Thyroid gland (tissue), 4 donors: ENCODE measurements around the gene POLR1D. TPM values are rescaled to one million over a fixed set of nuclear protein-coding genes. Genes with fewer than 3 reads are reported as not detected.
"Not testable (repeated sequence)": the region's sequence is repeated elsewhere in the genome, so short reads cannot be mapped to it uniquely, and the experiment has no call there.

Source experiments
- DNase-seq, 2 donors: peaks; one replicate each; pipeline ENCODE4 v3.0.0-alpha.2; 2019
- H3K27ac ChIP-seq, 3 donors: fragments of 200-600 bp; sonication (generic); 1 replicate in 2 of 3; 2 replicates in 1 of 3; pipeline ENCODE4 v1.5.1; 2016 to 2019; ENCODE audit warnings: mild to moderate bottlenecking in 1 of 3, moderate library complexity in 1 of 3
- H3K27me3 ChIP-seq: fragments of 200-600 bp; sonication (generic); one replicate; pipeline ENCODE4 v1.5.1; 2019
- H3K36me3 ChIP-seq, 2 donors: fragments of 200-600 bp; sonication (generic); one replicate each; pipeline ENCODE4 v1.5.1; 2016 to 2019
- H3K4me1 ChIP-seq, 2 donors: fragments of 200-600 bp; sonication (generic); one replicate each; pipeline ENCODE4 v1.5.1; 2017 to 2019
- H3K4me3 ChIP-seq, 3 donors: fragments of 200-600 bp; sonication (generic); replicated peaks in 1 of 3; 1 replicate in 2 of 3; 2 replicates in 1 of 3; pipeline ENCODE4 v1.5.1; 2016; ENCODE audit warnings: mild to moderate bottlenecking in 1 of 3
- H3K9me3 ChIP-seq: fragments of 200-600 bp; sonication (generic); one replicate; pipeline ENCODE4 v1.5.1; 2017
- POLR2A ChIP-seq, 2 donors: fragments of 450-650 bp; IDR thresholded peaks; one replicate each; pipeline ENCODE4 v1.6.1; 2017; ENCODE audit warnings: antibody characterized with exemption in 2 of 2, mild to moderate bottlenecking in 2 of 2, moderate library complexity in 1 of 2
- WGBS, 2 donors: methylation state at CpG; one replicate each; pipeline ENCODE4 v1.1.5; 2017; 5-methylcytosine and 5-hydroxymethylcytosine counted together
- intact Hi-C: fragments of 100-400 bp; cut with DNase I; formaldehyde crosslinking; loops from one replicate; pipeline ENCODE4 v1.15.1; 2023
- total RNA-seq, 4 donors: library from RNA; depleted of rRNA; stranded (reverse); fragments of >200 nt; gene quantifications; one replicate each; pipeline ENCODE4 v1.2.3, GENCODE V29; 2016
- TF ChIP-seq, protein P1 (sequence below), 6 experiments: fragments of 200-600 bp in 3 of 6; fragments of 450-650 bp in 3 of 6; sonication (generic) in 3 of 6; IDR thresholded peaks; one replicate each; pipeline ENCODE4 v1.5.1; 2016 to 2019; ENCODE audit warnings: antibody characterized with exemption in 6 of 6, mild to moderate bottlenecking in 2 of 6, inconsistent platforms in 1 of 6, moderate library complexity in 1 of 6

Gene POLR1D
- total RNA-seq, 4 donors from 2014 or later: 64.1 to 111 (median 87.0) TPM

DNA sequence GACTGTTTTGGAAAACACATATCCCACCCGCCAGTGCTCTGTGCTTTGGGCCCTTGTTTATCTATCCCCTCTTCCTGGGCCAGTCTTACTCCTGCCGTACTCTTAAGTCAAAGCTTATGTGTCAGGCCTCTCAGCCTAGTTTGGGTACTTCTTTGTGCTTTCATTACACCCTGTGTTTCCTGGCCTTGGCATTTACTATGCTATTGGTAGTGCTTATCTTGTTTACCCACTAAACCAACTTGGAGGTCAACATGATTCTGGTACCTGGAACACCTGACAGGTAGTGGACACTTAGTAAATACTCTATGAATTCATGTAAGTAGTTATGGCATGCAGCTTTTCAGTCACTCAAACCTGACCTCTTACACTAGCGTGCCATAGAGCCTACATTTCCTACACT is 2.4 kb downstream of the POLR1D start:
- Histone ChIP-seq H3K9me3 (no peaks in the 10 kb centered on the region), H3K27ac (no peak overlapping the region), H3K4me1 (peaks cover 7 to 11% of the 10 kb centered on the region in 2 donors), H3K27me3 (no peaks in the 10 kb centered on the region), H3K36me3 (no peaks in the 10 kb centered on the region), H3K4me3 (no peak overlapping the region)
- TF ChIP-seq, protein P1, sequence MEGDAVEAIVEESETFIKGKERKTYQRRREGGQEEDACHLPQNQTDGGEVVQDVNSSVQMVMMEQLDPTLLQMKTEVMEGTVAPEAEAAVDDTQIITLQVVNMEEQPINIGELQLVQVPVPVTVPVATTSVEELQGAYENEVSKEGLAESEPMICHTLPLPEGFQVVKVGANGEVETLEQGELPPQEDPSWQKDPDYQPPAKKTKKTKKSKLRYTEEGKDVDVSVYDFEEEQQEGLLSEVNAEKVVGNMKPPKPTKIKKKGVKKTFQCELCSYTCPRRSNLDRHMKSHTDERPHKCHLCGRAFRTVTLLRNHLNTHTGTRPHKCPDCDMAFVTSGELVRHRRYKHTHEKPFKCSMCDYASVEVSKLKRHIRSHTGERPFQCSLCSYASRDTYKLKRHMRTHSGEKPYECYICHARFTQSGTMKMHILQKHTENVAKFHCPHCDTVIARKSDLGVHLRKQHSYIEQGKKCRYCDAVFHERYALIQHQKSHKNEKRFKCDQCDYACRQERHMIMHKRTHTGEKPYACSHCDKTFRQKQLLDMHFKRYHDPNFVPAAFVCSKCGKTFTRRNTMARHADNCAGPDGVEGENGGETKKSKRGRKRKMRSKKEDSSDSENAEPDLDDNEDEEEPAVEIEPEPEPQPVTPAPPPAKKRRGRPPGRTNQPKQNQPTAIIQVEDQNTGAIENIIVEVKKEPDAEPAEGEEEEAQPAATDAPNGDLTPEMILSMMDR (IDR thresholded peaks at IDR 0.05): no peak
- TF ChIP-seq POLR2A (IDR thresholded peaks at IDR 0.05): no peak
- WGBS, 2 donors: 96 to 98% methylated on average over 3 of the region's 3 CpGs
- intact Hi-C loops: loop anchor here (10.0 kb wide), 1 partner anchor 89 kb away; no protein-coding TSS in a partner anchor
- no peak for DNase-seq

DNA sequence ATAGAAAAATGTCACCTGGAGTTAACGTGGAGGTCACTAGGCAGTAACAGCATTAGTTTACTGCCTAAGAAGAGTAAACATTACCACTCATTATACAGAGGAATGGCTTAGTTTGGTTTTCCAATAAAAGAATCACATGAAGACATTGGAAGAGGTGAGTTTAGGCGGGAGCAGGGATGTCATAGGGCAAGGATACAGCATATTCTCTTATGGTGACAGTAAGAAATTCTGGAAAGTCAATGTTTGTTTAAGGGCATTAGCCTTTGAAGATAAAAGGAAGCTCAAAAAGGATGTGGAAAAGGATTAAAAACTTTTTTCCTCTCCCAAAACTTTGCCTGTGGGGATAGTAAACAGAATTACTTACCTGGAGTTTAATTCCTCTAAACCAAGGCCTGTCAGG is 4.1 kb downstream of the POLR1D start:
- H3K4me3 ChIP-seq: no peak overlapping the region
- intact Hi-C loops: loop anchor here (10.0 kb wide), 1 partner anchor 91 kb away; no protein-coding TSS in a partner anchor
- no peaks in the 10 kb centered on the region for H3K9me3 ChIP-seq
- DNase-seq: no peak
- no peak for TF ChIP-seq POLR2A (IDR thresholded peaks at IDR 0.05)
- TF ChIP-seq, protein P1 (IDR thresholded peaks at IDR 0.05): no peak
- H3K27me3 ChIP-seq: no peaks in the 10 kb centered on the region
- peaks cover 8 to 11% of the 10 kb centered on the region in 2 donors for H3K4me1 ChIP-seq
- no peaks in the 10 kb centered on the region for H3K36me3 ChIP-seq
- WGBS, 2 donors: 90 to 94% methylated on average over 2 of the region's 2 CpGs
- H3K27ac ChIP-seq: no peak overlapping the region

DNA sequence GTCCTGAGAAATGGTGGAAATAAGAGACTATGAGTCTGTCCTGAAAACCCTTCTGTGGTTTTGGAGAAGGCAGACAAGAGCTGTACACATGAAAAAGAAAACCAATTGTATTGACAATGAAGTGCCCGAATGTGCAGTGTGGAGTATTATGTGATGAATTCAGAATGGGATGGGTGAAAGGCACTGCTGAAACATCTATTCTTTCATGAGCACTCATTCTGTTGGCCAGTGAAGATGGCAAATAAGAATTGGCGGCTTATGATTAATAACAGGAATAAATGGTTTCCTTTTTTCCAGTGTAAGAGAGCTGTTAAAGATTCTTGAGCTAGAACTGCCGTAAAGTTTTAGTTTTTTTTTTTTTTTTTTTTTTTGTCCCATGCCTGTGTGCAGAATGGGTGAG is 5.7 kb downstream of the POLR1D start:
- 83 to 87% methylated on average over 3 of the region's 3 CpGs for WGBS, 2 donors
- Histone ChIP-seq H3K36me3 (no peaks in the 10 kb centered on the region), H3K9me3 (no peaks in the 10 kb centered on the region), H3K27ac (no peak overlapping the region), H3K27me3 (no peaks in the 10 kb centered on the region), H3K4me1 (peaks cover 6 to 11% of the 10 kb centered on the region in 2 donors), H3K4me3 (no peak overlapping the region)
- intact Hi-C loops: loop anchor here (10.0 kb wide), 1 partner anchor 93 kb away; no protein-coding TSS in a partner anchor
- TF ChIP-seq POLR2A (IDR thresholded peaks at IDR 0.05): no peak
- TF ChIP-seq, protein P1 (IDR thresholded peaks at IDR 0.05): no peak
- DNase-seq: no peak

DNA sequence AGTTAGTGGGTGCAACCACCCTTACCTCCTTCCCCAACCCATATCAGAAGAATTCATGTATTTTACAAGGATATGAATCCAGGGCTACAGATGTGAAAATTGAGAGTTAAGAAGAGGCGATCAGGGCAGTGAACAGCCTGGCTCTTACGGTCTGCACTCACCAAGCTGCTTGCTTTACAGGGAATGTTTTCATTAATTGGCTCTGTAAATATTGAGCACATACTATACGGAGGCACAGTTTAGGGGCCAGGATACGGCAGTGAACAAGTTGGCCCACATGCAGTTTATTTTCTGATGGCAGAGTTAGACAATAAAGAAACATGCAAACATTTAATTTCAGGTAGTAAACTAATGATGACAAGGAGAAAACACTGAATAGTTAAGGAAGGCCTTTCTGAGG is 6.4 kb downstream of the POLR1D start:
- Histone ChIP-seq H3K4me1 (peaks cover 4% of the 10 kb centered on the region in 2 donors), H3K27me3 (no peaks in the 10 kb centered on the region), H3K27ac (no peak overlapping the region), H3K36me3 (no peaks in the 10 kb centered on the region), H3K9me3 (no peaks in the 10 kb centered on the region), H3K4me3 (no peak overlapping the region)
- intact Hi-C loops: loop anchor here (10.0 kb wide), 1 partner anchor 93 kb away; no protein-coding TSS in a partner anchor
- WGBS, 2 donors: 90 to 92% methylated on average over 4 of the region's 4 CpGs
- DNase-seq: no peak
- no peak for TF ChIP-seq POLR2A (IDR thresholded peaks at IDR 0.05)
- TF ChIP-seq, protein P1 (IDR thresholded peaks at IDR 0.05): no peak

DNA sequence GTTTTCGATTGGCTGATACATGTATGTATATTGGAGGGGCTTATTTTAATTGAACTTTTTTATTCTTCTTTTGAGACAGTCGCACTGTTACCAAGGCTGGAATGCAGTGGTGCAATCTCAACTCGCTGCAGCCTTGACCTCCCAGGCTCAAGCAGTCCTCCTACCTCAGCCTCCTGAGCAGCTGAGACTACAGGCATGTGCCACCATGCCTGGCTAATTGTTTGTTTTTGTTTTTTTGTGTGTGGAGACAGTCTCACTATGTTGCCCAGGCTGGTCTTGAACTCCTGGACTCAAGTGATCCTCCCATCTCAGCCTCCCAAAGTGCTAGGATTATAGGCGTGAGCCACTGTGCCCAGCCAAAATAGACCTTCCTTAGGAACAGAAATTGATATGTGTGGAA is 7.1 kb downstream of the POLR1D start:
- 97 to 98% methylated on average over 4 of the region's 4 CpGs for WGBS, 2 donors
- H3K27ac ChIP-seq, DNase-seq, H3K27me3 ChIP-seq, H3K36me3 ChIP-seq, H3K4me3 ChIP-seq, H3K4me1 ChIP-seq, H3K9me3 ChIP-seq: not testable (repeated sequence)
- intact Hi-C loops: loop anchor here (10.0 kb wide), 1 partner anchor 94 kb away; no protein-coding TSS in a partner anchor
